Peyer's patch (tissue), 4 donors: ENCODE data around the gene SPACA4.

Source experiments
- POLR2A ChIP-seq, 2 donors: fragments of 450-650 bp; IDR thresholded peaks; one replicate each; pipeline ENCODE4 v1.5.1; 2017; ENCODE audit warnings: antibody characterized with exemption in 2 of 2, mild to moderate bottlenecking in 2 of 2, moderate library complexity in 2 of 2
- TF ChIP-seq, protein P1 (sequence below), 6 experiments: fragments of 450-650 bp in 4 of 6; fragments of 200-600 bp in 2 of 6; sonication (generic) in 1 of 6; IDR thresholded peaks; one replicate each; pipeline ENCODE4 v1.5.1; 2017 to 2019; ENCODE audit warnings: antibody characterized with exemption in 6 of 6, mild to moderate bottlenecking in 3 of 6, moderate library complexity in 1 of 6

GRCh38 chr19:48654299-48655059, 47.9 kb downstream of the SPACA4 start:
- TF ChIP-seq, protein P1, sequence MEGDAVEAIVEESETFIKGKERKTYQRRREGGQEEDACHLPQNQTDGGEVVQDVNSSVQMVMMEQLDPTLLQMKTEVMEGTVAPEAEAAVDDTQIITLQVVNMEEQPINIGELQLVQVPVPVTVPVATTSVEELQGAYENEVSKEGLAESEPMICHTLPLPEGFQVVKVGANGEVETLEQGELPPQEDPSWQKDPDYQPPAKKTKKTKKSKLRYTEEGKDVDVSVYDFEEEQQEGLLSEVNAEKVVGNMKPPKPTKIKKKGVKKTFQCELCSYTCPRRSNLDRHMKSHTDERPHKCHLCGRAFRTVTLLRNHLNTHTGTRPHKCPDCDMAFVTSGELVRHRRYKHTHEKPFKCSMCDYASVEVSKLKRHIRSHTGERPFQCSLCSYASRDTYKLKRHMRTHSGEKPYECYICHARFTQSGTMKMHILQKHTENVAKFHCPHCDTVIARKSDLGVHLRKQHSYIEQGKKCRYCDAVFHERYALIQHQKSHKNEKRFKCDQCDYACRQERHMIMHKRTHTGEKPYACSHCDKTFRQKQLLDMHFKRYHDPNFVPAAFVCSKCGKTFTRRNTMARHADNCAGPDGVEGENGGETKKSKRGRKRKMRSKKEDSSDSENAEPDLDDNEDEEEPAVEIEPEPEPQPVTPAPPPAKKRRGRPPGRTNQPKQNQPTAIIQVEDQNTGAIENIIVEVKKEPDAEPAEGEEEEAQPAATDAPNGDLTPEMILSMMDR (IDR thresholded peaks at IDR 0.05), result no peak
- no peak for TF ChIP-seq POLR2A (IDR thresholded peaks at IDR 0.05)
